ENCODE results near the gene ABCB8.

GRCh38 chr7:151008511-151009323 is 19.5 kb upstream of the ABCB8 start:
- TF ChIP-seq, protein P1, sequence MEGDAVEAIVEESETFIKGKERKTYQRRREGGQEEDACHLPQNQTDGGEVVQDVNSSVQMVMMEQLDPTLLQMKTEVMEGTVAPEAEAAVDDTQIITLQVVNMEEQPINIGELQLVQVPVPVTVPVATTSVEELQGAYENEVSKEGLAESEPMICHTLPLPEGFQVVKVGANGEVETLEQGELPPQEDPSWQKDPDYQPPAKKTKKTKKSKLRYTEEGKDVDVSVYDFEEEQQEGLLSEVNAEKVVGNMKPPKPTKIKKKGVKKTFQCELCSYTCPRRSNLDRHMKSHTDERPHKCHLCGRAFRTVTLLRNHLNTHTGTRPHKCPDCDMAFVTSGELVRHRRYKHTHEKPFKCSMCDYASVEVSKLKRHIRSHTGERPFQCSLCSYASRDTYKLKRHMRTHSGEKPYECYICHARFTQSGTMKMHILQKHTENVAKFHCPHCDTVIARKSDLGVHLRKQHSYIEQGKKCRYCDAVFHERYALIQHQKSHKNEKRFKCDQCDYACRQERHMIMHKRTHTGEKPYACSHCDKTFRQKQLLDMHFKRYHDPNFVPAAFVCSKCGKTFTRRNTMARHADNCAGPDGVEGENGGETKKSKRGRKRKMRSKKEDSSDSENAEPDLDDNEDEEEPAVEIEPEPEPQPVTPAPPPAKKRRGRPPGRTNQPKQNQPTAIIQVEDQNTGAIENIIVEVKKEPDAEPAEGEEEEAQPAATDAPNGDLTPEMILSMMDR (IDR thresholded peaks at IDR 0.05), result peak; percentile 43 to 68 (median 58)
- TF ChIP-seq EP300 (IDR thresholded peaks at IDR 0.05), result no peak

All from tibial nerve (tissue), 4 donors.